ENCODE data around the gene DTWD2.
"Not testable (repeated sequence)": the region's sequence is repeated elsewhere in the genome, so short reads cannot be mapped to it uniquely, and the experiment has no call there.

DTWD2 gene

DNA sequence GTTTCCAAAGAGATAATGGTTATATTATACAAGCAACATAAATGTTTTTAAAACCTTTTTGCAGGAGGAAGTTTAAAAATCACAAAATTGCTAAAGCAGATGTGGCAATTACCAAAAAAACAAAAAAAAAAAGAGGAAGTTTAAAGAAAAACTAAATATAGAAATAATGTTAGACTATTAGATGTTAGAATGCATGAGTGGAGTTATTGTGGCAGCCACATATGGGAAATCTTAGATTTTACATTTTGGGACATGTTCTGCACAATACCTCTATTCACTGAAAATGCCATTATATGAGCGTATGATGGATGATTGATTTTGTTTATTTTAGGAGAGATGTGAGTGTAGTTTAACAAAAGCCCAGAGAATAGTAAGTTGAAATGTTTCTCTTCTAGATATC lies 31.2 kb upstream of the DTWD2 start:
- TF ChIP-seq, protein P1, sequence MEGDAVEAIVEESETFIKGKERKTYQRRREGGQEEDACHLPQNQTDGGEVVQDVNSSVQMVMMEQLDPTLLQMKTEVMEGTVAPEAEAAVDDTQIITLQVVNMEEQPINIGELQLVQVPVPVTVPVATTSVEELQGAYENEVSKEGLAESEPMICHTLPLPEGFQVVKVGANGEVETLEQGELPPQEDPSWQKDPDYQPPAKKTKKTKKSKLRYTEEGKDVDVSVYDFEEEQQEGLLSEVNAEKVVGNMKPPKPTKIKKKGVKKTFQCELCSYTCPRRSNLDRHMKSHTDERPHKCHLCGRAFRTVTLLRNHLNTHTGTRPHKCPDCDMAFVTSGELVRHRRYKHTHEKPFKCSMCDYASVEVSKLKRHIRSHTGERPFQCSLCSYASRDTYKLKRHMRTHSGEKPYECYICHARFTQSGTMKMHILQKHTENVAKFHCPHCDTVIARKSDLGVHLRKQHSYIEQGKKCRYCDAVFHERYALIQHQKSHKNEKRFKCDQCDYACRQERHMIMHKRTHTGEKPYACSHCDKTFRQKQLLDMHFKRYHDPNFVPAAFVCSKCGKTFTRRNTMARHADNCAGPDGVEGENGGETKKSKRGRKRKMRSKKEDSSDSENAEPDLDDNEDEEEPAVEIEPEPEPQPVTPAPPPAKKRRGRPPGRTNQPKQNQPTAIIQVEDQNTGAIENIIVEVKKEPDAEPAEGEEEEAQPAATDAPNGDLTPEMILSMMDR (IDR thresholded peaks at IDR 0.05), result no peak
- no peak for TF ChIP-seq ZFX (IDR thresholded peaks at IDR 0.05; ENCODE audit: borderline replicate concordance)
- no peak overlapping the region for H3K27ac ChIP-seq

DNA sequence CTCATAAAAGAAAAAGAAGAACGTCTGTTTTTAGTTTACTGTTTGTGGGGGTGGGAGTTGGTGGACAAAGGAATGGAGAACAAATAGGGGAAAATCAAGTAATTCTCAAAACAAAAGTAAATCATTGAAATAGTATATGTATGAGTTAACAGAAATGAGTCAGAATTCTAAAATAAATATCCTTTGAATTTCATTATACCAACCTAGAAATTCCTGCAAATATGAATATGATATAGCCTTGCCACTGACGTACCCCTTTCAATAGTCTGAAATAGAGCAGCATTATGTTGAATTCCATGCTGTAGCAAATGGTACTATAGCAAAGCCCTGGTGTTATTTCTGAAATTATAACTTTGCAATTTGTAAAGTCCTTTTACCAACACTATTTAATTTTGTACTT lies 29.6 kb upstream of the DTWD2 start:
- no peak overlapping the region for H3K27ac ChIP-seq
- no peak for TF ChIP-seq ZFX (IDR thresholded peaks at IDR 0.05; ENCODE audit: borderline replicate concordance)
- TF ChIP-seq, protein P1 (IDR thresholded peaks at IDR 0.05), result no peak

DNA sequence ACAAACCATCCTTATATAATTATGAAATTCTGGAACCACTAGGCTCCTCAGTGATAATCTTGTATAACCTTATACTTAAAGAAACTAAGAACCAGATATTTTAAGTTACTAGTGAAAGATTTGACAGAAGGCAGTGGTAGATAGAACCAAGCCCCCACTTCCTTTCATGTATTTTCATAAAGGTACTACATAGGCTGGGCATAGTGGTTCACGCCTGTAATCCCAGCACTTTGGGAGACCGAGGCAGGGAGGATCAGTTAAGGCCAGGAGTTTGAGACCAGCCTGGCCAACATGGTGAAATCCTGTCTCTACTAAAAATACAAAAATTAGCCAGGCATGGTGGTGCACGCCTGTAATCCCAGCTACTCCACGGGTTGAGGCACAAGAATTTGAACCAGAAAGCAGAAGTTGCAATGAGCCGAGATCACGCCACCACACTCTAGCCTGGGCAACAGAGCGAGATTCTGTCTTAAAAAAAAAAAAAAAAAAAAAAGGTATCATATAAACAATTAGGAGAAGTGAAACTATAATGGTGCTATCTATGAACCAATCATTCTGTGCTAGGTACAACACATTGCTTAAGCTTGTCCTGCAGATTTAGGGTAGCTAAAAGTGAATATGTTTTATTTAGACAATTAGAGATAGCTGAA lies 27.9 kb upstream of the DTWD2 start:
- H3K27ac ChIP-seq, result no peak overlapping the region
- no peak for TF ChIP-seq ZFX (IDR thresholded peaks at IDR 0.05; ENCODE audit: borderline replicate concordance)
- TF ChIP-seq, protein P1 (IDR thresholded peaks at IDR 0.05), result no peak

DNA sequence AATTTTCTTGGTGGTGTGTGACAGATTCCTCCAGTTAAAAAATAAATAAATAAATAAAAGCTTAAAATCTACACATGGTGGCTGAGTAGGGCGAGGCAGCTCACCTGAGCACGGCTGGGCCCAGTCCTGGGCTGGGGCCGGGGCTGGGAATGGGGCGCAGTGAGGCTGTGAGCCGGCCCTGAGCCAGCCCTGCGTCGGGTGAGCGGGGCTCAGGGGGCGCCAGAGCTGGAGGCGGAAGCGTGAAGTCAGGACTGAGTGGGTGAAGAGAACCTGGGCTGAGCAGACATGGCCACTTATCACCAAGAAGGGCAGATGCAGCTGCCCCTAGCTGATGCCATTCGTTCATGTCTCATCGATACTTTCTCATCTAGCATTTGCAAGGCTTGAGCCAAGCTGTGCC lies 22.8 kb upstream of the DTWD2 start:
- H3K27ac ChIP-seq, result no peak overlapping the region
- TF ChIP-seq, protein P1 (IDR thresholded peaks at IDR 0.05), result no peak
- TF ChIP-seq ZFX (IDR thresholded peaks at IDR 0.05; ENCODE audit: borderline replicate concordance), result no peak

DNA sequence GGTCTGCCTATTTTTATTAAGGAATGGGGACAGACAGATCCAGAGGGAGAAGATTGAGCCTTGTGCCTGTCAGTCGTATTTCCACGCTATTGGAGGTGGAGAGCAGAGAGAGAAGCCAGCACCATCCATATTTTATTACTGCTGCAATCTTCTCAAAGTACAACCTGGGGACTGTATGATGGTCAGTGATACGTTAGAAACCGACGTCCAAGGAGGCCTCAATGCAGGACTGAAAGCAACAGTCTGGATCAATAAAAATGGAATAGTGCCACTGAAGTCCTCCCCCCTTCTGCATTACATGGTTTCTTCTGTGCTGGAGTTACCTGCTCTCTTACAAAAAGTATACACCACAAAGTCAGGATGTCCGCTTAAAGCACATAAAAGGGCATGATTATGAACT lies 21.9 kb upstream of the DTWD2 start:
- no peak overlapping the region for H3K27ac ChIP-seq
- TF ChIP-seq, protein P1 (IDR thresholded peaks at IDR 0.05), result no peak
- no peak for TF ChIP-seq ZFX (IDR thresholded peaks at IDR 0.05; ENCODE audit: borderline replicate concordance)

DNA sequence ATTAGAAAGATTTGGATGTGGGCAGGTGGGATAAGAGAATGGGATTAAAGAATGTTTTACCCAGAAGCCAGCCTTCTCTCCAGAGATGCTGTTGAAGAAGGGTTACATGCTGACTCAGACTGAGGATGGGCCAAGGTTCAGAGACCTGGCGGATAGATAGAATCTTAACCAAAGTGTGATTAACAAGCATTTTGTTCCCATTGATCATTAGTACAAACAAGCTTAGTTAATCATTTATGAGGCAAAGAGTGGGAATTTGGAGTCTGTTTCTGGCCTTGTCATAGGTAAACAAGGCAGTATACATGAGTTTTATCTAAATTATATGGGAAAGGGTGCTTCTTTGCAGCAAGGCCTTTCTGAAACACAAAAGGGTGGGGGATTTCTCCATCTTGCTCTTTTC lies 20.8 kb upstream of the DTWD2 start:
- TF ChIP-seq ZFX (IDR thresholded peaks at IDR 0.05; ENCODE audit: borderline replicate concordance), result no peak
- TF ChIP-seq, protein P1 (IDR thresholded peaks at IDR 0.05), result no peak
- peak overlapping the region; percentile 43 for H3K27ac ChIP-seq

DNA sequence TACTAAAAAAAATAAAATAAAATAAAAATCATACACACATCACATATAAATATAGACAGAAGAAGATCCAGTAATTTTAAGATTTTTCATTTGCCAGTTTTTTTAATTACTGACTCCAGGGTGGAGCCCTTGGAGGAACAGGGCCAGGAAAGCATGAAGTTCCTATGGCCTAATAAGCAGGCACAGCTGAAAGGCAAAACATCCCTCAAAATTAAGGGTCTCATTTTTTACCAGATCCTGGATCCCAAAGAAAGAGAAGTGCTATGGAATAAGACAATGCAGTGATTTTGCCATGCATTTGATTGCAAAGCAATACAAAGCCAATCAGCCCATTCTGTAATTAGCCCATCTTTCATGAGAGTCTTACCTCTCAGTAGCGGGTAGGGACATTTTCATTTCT lies 11.3 kb upstream of the DTWD2 start:
- TF ChIP-seq, protein P1 (IDR thresholded peaks at IDR 0.05), result no peak
- no peak for TF ChIP-seq ZFX (IDR thresholded peaks at IDR 0.05; ENCODE audit: borderline replicate concordance)
- no peak overlapping the region for H3K27ac ChIP-seq

DNA sequence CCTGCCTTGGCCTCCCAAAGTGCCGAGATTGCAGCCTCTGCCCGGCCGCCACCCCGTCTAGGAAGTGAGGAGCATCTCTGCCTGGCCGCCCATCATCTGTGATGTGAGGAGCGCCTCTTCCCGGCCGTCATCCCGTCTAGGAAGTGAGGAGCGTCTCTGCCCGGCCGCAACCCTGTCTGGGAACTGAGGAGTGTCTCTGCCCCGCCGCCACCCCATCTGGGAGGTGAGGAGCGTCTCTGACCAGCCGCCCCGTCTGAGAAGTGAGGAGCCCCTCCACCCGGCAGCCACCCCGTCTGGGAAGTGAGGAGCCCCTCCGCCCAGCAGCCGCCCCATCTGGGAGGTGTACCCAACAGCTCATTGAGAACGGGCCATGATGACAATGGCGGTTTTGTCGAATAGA lies 10.5 kb upstream of the DTWD2 start:
- H3K27ac ChIP-seq, result not testable (repeated sequence)
